AG04449 (cell line): ENCODE results near the gene CTSL.
A peak's percentile ranks its signal among the peaks of the same experiment; 100 is the strongest.

Source experiments
- CTCF ChIA-PET: fragments of 350-600 bp; formaldehyde crosslinking; extraction: SDS; loops from one replicate; lab custom pipeline; 2021; ENCODE audit warnings: antibody characterized with exemption; lab: Yijun Ruan, JAX
- POLR2A ChIA-PET: fragments of 400-600, 350-600 bp; formaldehyde crosslinking; extraction: SDS; loops from one replicate; lab custom pipeline; 2020; ENCODE audit warnings: antibody characterized with exemption, inconsistent platforms; lab: Yijun Ruan, JAX
- DNase-seq: peaks from one replicate; pipeline ENCODE4 v3.0.0-alpha.2; 2010; ENCODE audit warnings: low read depth, low spot score
- H3K4me3 ChIP-seq: 2 replicates; pipeline ENCODE4 v1.5.1; 2011; ENCODE audit warnings: low read depth, mild to moderate bottlenecking, control low read depth, low read length
- CTCF ChIP-seq: IDR thresholded peaks from one replicate; pipeline ENCODE4 v1.5.1; 2011; ENCODE audit warnings: mild to moderate bottlenecking, moderate library complexity, low read length, control low read depth, inconsistent platforms; ENCODE audit not compliant: insufficient read depth; ENCODE audit errors: missing control alignments

The CTSL gene

GRCh38 chr9:87725900-87726709 is at the start of gene CTSL:
TSS of gene CTSL (plus strand) at chr9:87726119. CDS start at chr9:87727604, 1,485 bp downstream.
- peak within 1 kb of the TSS; percentile 85 for H3K4me3 ChIP-seq
- ChIA-PET POLR2A (interaction anchor here (0.7 to 2.8 kb wide), 4 partner anchors 8 to 66 kb away, joined by 3 to 23 read pairs (median 10); no protein-coding TSS in a partner anchor), CTCF (interaction anchor here (0.8 to 3.1 kb wide), 5 partner anchors 12 to 86 kb away, joined by 3 to 15 read pairs (median 3); no protein-coding TSS in a partner anchor)
- peak; percentile 41 for TF ChIP-seq CTCF
- no peak for DNase-seq

- DNase-seq = no peak
- ChIA-PET POLR2A (no interaction called here), CTCF (interaction anchor here (1.0 to 5.5 kb wide), 16 partner anchors 8 to 365 kb away, joined by 3 to 38 read pairs (median 6); partner anchors contain the start of gene CTSL)
- no peak overlapping the region for H3K4me3 ChIP-seq
- no peak for TF ChIP-seq CTCF
These were observed 48.7 kb upstream of the CTSL start for GRCh38 chr9:87676976-87677775.

- H3K4me3 ChIP-seq = no peak overlapping the region
- POLR2A ChIA-PET = no interaction called here
- CTCF ChIA-PET = interaction anchor here (0.6 to 5.5 kb wide), 22 partner anchors 8 to 1264 kb away, joined by 3 to 38 read pairs (median 4); partner anchors contain the start of gene CDK20
- TF ChIP-seq CTCF = no peak
- DNase-seq = no peak
These were observed 47.9 kb upstream of the CTSL start for GRCh38 chr9:87677776-87678587.

GRCh38 chr9:87678650-87679355 is 47.1 kb upstream of the CTSL start:
- ChIA-PET CTCF (interaction anchor here (0.6 to 7.6 kb wide), 21 partner anchors 8 to 1265 kb away, joined by 3 to 173 read pairs (median 4); partner anchors contain the start of gene CDK20), POLR2A (interaction anchor here (0.6 kb wide), 1 partner anchor 8 kb away, joined by 3 read pairs; no protein-coding TSS in a partner anchor)
- TF ChIP-seq CTCF = peak; percentile 83
- no peak overlapping the region for H3K4me3 ChIP-seq
- peak; percentile 40 for DNase-seq

- no peak for TF ChIP-seq CTCF
- POLR2A ChIA-PET = no interaction called here
- CTCF ChIA-PET = interaction anchor here (0.9 to 7.6 kb wide), 13 partner anchors 13 to 360 kb away, joined by 3 to 173 read pairs (median 4); partner anchors contain the start of gene CDK20
- H3K4me3 ChIP-seq = no peak overlapping the region
- DNase-seq = no peak
These were observed 44.5 kb upstream of the CTSL start for GRCh38 chr9:87681271-87682061.
